HG02970 (cell line): Measurements from ENCODE around the gene OR9G1.
"Not testable (repeated sequence)": the region's sequence is repeated elsewhere in the genome, so short reads cannot be mapped to it uniquely, and the experiment has no call there.

Experiments
- ATAC-seq: cut with Tn5 transposase; IDR thresholded peaks from one replicate; pipeline ENCODE4 v1.9.1; 2021; ENCODE audit warnings: mild to moderate bottlenecking, moderate library complexity, moderate number of reproducible peaks; ENCODE audit not compliant: unreplicated experiment, low FRiP score

Gene OR9G1, protein sequence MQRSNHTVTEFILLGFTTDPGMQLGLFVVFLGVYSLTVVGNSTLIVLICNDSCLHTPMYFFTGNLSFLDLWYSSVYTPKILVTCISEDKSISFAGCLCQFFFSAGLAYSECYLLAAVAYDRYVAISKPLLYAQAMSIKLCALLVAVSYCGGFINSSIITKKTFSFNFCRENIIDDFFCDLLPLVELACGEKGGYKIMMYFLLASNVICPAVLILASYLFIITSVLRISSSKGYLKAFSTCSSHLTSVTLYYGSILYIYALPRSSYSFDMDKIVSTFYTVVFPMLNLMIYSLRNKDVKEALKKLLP

GRCh38 chr11:56698795-56699194 is at the start of gene OR9G1:
Gene OR9G1, plus strand, starts transcription at chr11:56699095. Its CDS starts 1,293 bp downstream, at chr11:56700388.
- no peak for ATAC-seq

- no peak for ATAC-seq
These were observed 39.1 kb upstream of the OR9G1 start for GRCh38 chr11:56659755-56660154.

DNA sequence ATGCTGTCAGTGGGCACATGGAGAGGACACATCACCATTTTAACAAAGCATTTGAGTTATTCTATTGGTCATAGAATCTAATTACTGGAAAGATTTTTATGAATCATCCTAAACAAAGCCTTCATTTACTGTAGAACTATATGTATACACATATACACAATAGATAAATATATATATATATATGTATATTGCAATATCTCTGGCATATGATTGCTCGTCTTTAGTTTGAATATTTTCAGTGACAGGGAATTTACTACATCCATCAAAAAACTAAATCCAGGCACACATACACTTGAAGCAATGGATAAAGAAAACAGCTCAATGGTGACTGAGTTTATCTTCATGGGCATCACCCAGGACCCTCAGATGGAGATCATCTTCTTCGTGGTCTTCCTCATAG is 35.5 kb upstream of the OR9G1 start, which contains the start of gene OR5AR1:
Gene OR5AR1 (plus strand): TSS at position 301 of the 400 bp plus-strand sequence. CDS start 0 bp downstream, at position 301.
- no peak for ATAC-seq

DNA sequence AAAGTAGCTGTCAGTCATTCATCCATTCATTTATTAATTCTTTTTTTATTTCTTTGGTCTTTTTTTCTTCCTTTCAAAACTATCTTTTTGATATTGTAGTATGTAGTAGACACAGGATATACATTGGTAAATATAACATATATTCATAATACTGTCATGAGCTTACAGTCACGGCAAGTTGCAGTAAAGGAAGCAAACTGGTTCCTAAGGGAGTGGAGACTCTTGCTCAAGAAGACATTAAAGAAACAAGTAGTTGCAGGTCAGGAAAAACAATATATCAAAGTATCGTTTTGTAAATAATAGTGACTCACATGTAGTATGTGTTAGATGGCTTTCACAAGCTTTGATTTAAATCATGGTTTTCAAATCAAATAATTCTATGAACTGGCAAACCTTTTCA is 27.9 kb upstream of the OR9G1 start:
- ATAC-seq: no peak

DNA sequence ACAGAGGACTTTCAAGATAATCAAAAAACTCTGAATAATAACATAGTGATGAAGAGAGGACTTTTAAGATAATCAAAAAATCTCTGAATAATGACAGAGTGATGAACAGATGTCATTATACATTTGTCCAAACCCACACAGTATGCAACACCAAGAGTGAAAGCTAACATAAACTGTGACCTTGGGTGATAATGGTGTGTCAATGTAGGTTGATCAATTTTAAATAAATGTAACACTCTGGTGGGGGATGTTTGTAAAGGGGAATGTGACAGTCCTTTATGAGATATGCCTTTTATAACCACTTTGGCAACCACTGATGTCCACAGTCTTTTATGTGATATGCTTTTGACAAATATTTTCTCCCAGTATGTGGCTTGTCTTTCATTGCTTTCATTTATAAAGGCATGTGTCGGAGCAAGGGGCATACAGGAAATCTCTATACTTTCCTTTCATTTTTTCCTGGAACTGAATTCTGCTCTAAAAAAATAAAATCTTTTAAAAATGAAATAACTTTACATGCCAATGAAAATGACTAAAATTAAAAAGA is 10.3 kb upstream of the OR9G1 start:
- ATAC-seq: no peak

DNA sequence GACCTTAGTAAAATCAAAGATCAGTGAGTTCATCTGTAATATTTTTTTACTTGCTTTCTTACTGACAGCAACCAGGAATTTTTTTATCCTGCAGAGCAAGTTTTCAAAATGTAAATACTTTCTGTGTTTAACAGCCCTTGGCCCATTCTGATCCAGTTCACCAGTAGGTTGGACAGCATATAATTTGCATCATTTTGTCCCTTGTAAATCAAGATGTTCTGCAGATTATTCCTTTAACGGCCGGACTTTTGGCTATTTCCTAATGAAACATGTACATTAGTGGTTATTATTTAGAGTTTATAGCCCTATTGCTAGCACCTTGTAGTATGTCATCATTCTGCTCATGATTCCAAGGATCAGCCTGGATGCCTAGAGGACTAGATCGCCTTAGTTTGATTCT is 7.7 kb upstream of the OR9G1 start:
- ATAC-seq: not testable (repeated sequence)

GRCh38 chr11:56693428-56693827 is 5.5 kb upstream of the OR9G1 start:
- ATAC-seq: no peak

GRCh38 chr11:56700242-56700913 is 1.5 kb downstream of the OR9G1 start:
- ATAC-seq: no peak

- ATAC-seq: no peak
These were observed 2.1 kb downstream of the OR9G1 start for GRCh38 chr11:56700914-56701485.

GRCh38 chr11:56705784-56706396 is 7.0 kb downstream of the OR9G1 start:
- ATAC-seq: no peak

DNA sequence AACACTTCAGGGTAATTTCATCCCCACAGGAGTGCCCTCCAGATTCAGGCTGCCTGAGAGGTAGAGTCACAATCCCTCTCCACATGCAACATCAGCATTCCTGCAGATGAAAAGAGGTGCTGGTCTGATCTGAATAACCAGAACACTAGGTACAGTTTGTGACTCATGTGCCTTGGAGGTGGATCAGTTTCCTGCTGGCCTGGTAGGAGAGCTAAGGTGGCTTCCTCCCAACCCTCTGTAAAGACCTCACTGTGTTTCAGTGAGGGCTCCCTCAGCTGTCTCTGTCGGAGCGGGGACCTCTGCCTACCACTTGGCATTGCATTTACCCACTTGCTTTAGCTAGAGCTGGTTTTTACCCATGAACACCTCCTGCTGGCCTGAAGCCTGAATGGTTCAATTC is 7.6 kb downstream of the OR9G1 start:
- ATAC-seq: no peak

DNA sequence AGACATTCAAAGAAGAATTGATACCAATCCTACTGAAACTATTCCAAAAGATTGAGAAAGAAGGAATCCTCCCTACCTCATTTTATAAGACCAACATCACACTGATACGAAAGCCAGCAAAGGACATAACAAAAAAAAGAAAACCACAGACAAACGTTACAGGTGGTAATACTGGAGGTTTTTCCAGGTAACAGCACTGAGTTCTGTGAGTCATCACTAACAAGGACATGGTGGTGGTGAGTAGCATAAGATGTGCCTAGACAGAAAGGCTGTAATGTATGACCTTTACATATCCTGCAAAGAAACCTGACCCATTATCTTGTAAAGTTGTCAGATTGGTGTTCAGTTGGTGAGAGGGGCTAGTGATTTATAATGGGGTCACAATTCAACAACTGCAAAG is 15.3 kb downstream of the OR9G1 start:
- no peak for ATAC-seq

- no peak for ATAC-seq
These were observed 17.5 kb downstream of the OR9G1 start for GRCh38 chr11:56716379-56716854.

DNA sequence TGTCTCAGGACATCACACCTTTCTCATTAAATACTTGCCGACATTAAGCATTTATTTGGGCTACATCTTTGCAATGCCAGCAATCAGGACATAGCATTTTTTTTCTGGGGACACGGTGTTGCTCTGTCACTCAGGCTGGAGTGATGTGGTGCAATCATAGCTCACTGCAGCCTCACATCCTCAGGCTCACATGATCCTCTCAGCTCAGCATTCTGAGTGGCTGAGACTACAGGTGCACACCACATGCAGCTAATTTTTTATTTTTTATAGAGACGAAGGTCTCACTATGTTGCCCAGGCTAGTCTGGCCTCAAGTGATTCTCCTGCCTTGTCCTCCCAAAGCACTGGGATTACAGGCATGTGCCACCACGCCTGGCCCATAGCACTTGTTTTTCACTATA is 21.6 kb downstream of the OR9G1 start:
- no peak for ATAC-seq

- ATAC-seq: no peak
These were observed 41.2 kb downstream of the OR9G1 start for GRCh38 chr11:56740107-56740506.

- no peak for ATAC-seq
These were observed 42.0 kb downstream of the OR9G1 start for GRCh38 chr11:56740886-56741285.

- no peak for ATAC-seq
These were observed 49.7 kb downstream of the OR9G1 start, which contains the start of gene OR9G4 for GRCh38 chr11:56748597-56748996. Gene OR9G4, minus strand, starts transcription at chr11:56748697. Its CDS starts 4,931 bp downstream, at chr11:56743766.

DNA sequence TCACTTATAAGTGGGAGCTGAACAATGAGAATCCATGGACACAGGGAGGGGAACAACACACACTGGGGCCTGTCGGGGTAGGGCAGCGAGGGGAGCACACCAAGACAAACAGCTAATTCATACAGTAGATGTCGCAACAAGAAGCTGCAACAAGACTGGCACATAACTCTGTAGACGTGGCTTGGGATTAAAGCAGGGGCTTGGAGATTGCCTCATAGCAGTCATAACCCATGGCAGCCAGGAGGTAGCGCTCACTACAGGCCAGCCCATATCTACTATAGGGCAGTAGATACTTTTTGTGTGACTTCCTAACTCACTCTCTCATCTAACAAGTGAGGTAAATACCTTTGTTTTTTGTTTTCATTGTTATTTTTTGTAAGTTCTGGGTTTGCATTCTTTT is 51.3 kb downstream of the OR9G1 start:
- no peak for ATAC-seq

- ATAC-seq: no peak
These were observed 52.6 kb downstream of the OR9G1 start for GRCh38 chr11:56751480-56751879.
